ENCODE measurements around the gene PDGFRB. TPM values are rescaled to one million over a fixed set of nuclear protein-coding genes. Genes with fewer than 3 reads are reported as not detected.

Gene PDGFRB
- total RNA-seq, 1 experiment from 2014 or later: 10.4 TPM

- Histone ChIP-seq H3K27me3 (no peaks in the 10 kb centered on the region), H3K4me3 (no peak overlapping the region), H3K36me3 (no peaks in the 10 kb centered on the region), H3K9me3 (no peaks in the 10 kb centered on the region)
- DNase-seq: no peak
These were observed 89.8 kb downstream of the PDGFRB start for GRCh38 chr5:150065886-150066285.

- Histone ChIP-seq H3K36me3 (no peaks in the 10 kb centered on the region), H3K27me3 (no peaks in the 10 kb centered on the region), H3K4me3 (no peak overlapping the region), H3K9me3 (no peaks in the 10 kb centered on the region)
- no peak for DNase-seq
These were observed 90.3 kb downstream of the PDGFRB start for GRCh38 chr5:150065346-150065745.

GRCh38 chr5:150064681-150065220 lies 90.9 kb downstream of the PDGFRB start:
- no peak overlapping the region for H3K4me3 ChIP-seq
- H3K9me3 ChIP-seq: no peaks in the 10 kb centered on the region
- no peaks in the 10 kb centered on the region for H3K36me3 ChIP-seq
- DNase-seq: no peak
- H3K27me3 ChIP-seq: no peaks in the 10 kb centered on the region

Other genes starting within 250 kb of the PDGFRB start
- not detected in 2 replicates for gene PDE6A, start 211.1 kb downstream of the PDGFRB start, total RNA-seq (2014; rRNA removed; shearing (Covaris generic); ENCODE audit: low replicate concordance)
- 8.7 and 13.2 TPM in 2 replicates for gene SLC26A2, start 195.1 kb downstream of the PDGFRB start, total RNA-seq (2014; rRNA removed; shearing (Covaris generic); ENCODE audit: low replicate concordance)
- 4.9 and 6.6 TPM in 2 replicates for gene TIGD6, start 155.2 kb downstream of the PDGFRB start, total RNA-seq (2014; rRNA removed; shearing (Covaris generic); ENCODE audit: low replicate concordance)
- gene HMGXB3, start 155.1 kb downstream of the PDGFRB start, total RNA-seq (2014; rRNA removed; shearing (Covaris generic); ENCODE audit: low replicate concordance): 28.9 and 38.2 TPM in 2 replicates
- gene CSF1R, start 69.3 kb downstream of the PDGFRB start, total RNA-seq (2014; rRNA removed; shearing (Covaris generic); ENCODE audit: low replicate concordance): 0.26 TPM in 1 of 2 replicates, not detected in the other
- gene CDX1, start 10.9 kb upstream of the PDGFRB start, total RNA-seq (2014; rRNA removed; shearing (Covaris generic); ENCODE audit: low replicate concordance): 0.07 TPM in 1 of 2 replicates, not detected in the other
- not detected in 2 replicates for gene SLC6A7, start 34.2 kb upstream of the PDGFRB start, total RNA-seq (2014; rRNA removed; shearing (Covaris generic); ENCODE audit: low replicate concordance)
- gene CAMK2A, start 133.9 kb upstream of the PDGFRB start, total RNA-seq (2014; rRNA removed; shearing (Covaris generic); ENCODE audit: low replicate concordance): 0.56 TPM in 1 of 2 replicates, not detected in the other
- 38.8 and 45.4 TPM in 2 replicates for gene ARSI, start 147.1 kb upstream of the PDGFRB start, total RNA-seq (2014; rRNA removed; shearing (Covaris generic); ENCODE audit: low replicate concordance)
- gene TCOF1, start 201.9 kb upstream of the PDGFRB start, total RNA-seq (2014; rRNA removed; shearing (Covaris generic); ENCODE audit: low replicate concordance): 76.0 and 118 TPM in 2 replicates

All from MG63 (cell line).